Neural progenitor cell (in vitro differentiated cells): ENCODE results near the gene RNF121.

Source experiments
- CTCF ChIP-seq: fragments of 200-600 bp; sonication (generic); IDR thresholded peaks from 2 replicates; pipeline ENCODE4 v1.5.1; 2017; ENCODE audit warnings: antibody characterized with exemption, mild to moderate bottlenecking
- EZH2 ChIP-seq: fragments of 200-600 bp; sonication (generic); IDR thresholded peaks from 2 replicates; pipeline ENCODE4 v1.6.1; 2017; ENCODE audit warnings: antibody characterized with exemption, mild to moderate bottlenecking, moderate library complexity
- EZH2phosphoT487 ChIP-seq: fragments of 200-600 bp; sonication (generic); IDR thresholded peaks from 2 replicates; pipeline ENCODE4 v1.6.1; 2017; ENCODE audit warnings: antibody characterized with exemption

- TF ChIP-seq EZH2phosphoT487 (no peak), CTCF (no peak), EZH2 (no peak)
These were observed 86.0 kb downstream of the RNF121 start for GRCh38 chr11:72014761-72015320.
